Suprapubic skin (tissue), 4 donors: ENCODE results near the gene NOTCH2NLA.
"Not testable (repeated sequence)": the region's sequence is repeated elsewhere in the genome, so short reads cannot be mapped to it uniquely, and the experiment has no call there.

Experiments
- EP300 ChIP-seq: sonication (generic); formaldehyde crosslinking; IDR thresholded peaks from one replicate; pipeline ENCODE4 v1.6.1; 2017; ENCODE audit warnings: antibody characterized with exemption
- POLR2A ChIP-seq, 2 donors: fragments of 450-650 bp; IDR thresholded peaks; one replicate each; pipeline ENCODE4 v1.6.1; 2017; ENCODE audit warnings: antibody characterized with exemption in 2 of 2, mild to moderate bottlenecking in 2 of 2, moderate library complexity in 2 of 2
- POLR2AphosphoS5 ChIP-seq, 3 donors: sonication (generic); formaldehyde crosslinking; IDR thresholded peaks; one replicate each; pipeline ENCODE4 v1.6.1; 2017; ENCODE audit warnings: antibody characterized with exemption in 3 of 3
- TF ChIP-seq, protein P1 (sequence below), 2 donors: fragments of 200-600 bp in 1 of 2; fragments of 450-650 bp in 1 of 2; sonication (generic) in 1 of 2; IDR thresholded peaks; one replicate each; pipeline ENCODE4 v1.5.1; 2016 to 2019; ENCODE audit warnings: antibody characterized with exemption in 2 of 2, mild to moderate bottlenecking in 1 of 2, moderate library complexity in 1 of 2

DNA sequence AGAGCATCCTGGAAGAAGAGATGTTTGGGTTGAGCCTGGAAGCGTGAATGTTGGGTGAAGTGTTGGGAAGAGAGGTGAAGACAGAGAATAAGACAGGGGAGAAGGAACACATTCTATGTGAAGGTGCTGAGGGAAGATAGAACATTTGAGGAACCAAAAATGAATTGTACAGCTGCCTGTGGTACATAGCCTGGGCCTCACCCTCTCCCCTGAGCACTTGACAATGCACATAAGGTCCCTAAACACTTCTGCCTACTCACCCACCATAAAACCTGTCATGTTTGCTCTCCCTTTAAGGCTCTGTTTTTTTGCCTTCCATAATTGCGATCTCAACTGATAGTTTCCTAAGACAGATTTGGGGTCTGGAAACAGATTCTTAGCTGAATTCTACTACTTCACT is 43.2 kb upstream of the NOTCH2NLA start:
- not testable (repeated sequence) for TF ChIP-seq POLR2A (IDR thresholded peaks at IDR 0.05); POLR2AphosphoS5 (IDR thresholded peaks at IDR 0.05); EP300
- TF ChIP-seq, protein P1, sequence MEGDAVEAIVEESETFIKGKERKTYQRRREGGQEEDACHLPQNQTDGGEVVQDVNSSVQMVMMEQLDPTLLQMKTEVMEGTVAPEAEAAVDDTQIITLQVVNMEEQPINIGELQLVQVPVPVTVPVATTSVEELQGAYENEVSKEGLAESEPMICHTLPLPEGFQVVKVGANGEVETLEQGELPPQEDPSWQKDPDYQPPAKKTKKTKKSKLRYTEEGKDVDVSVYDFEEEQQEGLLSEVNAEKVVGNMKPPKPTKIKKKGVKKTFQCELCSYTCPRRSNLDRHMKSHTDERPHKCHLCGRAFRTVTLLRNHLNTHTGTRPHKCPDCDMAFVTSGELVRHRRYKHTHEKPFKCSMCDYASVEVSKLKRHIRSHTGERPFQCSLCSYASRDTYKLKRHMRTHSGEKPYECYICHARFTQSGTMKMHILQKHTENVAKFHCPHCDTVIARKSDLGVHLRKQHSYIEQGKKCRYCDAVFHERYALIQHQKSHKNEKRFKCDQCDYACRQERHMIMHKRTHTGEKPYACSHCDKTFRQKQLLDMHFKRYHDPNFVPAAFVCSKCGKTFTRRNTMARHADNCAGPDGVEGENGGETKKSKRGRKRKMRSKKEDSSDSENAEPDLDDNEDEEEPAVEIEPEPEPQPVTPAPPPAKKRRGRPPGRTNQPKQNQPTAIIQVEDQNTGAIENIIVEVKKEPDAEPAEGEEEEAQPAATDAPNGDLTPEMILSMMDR (IDR thresholded peaks at IDR 0.05): not testable (repeated sequence)
